ENCODE data around the gene ACD. TPM values are rescaled to one million over a fixed set of nuclear protein-coding genes. Genes with fewer than 3 reads are reported as not detected.

ACD gene
- total and polyA plus RNA-seq, 2 donors from 2014 or later = 15.2 to 20.0 TPM

- Histone ChIP-seq H3K27ac (ENCODE audit: low read depth in 2 of 2, low read length in 2 of 2) (no peak overlapping the region), H3K36me3 (ENCODE audit: control insufficient read depth in 2 of 3, insufficient read depth in 3 of 3, low read length in 3 of 3) (peaks cover 0 to 4% (median 0%) of the 10 kb centered on the region in 3 donors), H3K9ac (ENCODE audit: low read length in 3 of 3) (no peak overlapping the region), H3K4me3 (ENCODE audit: low read length in 3 of 3) (no peak overlapping the region), H3K4me1 (ENCODE audit: control insufficient read depth in 2 of 3, insufficient read depth in 2 of 3, low read depth in 1 of 3, low read length in 3 of 3) (peaks cover 0 to 4% (median 3%) of the 10 kb centered on the region in 3 donors), H3K9me3 (ENCODE audit: control insufficient read depth in 2 of 3, insufficient read depth in 1 of 3, low read length in 3 of 3) (no peaks in the 10 kb centered on the region), H3K27me3 (ENCODE audit: control insufficient read depth, insufficient read depth, low read length) (no peaks in the 10 kb centered on the region)
- no peak for FAIRE-seq
- DNase-seq = no peak
- TF ChIP-seq CTCF (IDR thresholded peaks at IDR 0.05; ENCODE audit: borderline replicate concordance, extremely low read depth, insufficient read depth) = no peak
- intact Hi-C loops (cut with DNase I) = no loop called here
These were observed 42.1 kb upstream of the ACD start for GRCh38 chr16:67702130-67702529.

GRCh38 chr16:67701420-67701819 lies 41.4 kb upstream of the ACD start:
- no peak for TF ChIP-seq CTCF (IDR thresholded peaks at IDR 0.05; ENCODE audit: borderline replicate concordance, extremely low read depth, insufficient read depth)
- intact Hi-C loops (cut with DNase I) = no loop called here
- FAIRE-seq (no peak), DNase-seq (no peak)
- Histone ChIP-seq H3K9ac (ENCODE audit: low read length in 3 of 3) (no peak overlapping the region), H3K4me1 (ENCODE audit: control insufficient read depth in 2 of 3, insufficient read depth in 2 of 3, low read depth in 1 of 3, low read length in 3 of 3) (peaks cover 0 to 4% (median 3%) of the 10 kb centered on the region in 3 donors), H3K9me3 (ENCODE audit: control insufficient read depth in 2 of 3, insufficient read depth in 1 of 3, low read length in 3 of 3) (no peaks in the 10 kb centered on the region), H3K27me3 (ENCODE audit: control insufficient read depth, insufficient read depth, low read length) (no peaks in the 10 kb centered on the region), H3K36me3 (ENCODE audit: control insufficient read depth in 2 of 3, insufficient read depth in 3 of 3, low read length in 3 of 3) (peaks cover 0 to 4% (median 0%) of the 10 kb centered on the region in 3 donors), H3K27ac (ENCODE audit: low read depth in 2 of 2, low read length in 2 of 2) (no peak overlapping the region), H3K4me3 (ENCODE audit: low read length in 3 of 3) (no peak overlapping the region)

DNA sequence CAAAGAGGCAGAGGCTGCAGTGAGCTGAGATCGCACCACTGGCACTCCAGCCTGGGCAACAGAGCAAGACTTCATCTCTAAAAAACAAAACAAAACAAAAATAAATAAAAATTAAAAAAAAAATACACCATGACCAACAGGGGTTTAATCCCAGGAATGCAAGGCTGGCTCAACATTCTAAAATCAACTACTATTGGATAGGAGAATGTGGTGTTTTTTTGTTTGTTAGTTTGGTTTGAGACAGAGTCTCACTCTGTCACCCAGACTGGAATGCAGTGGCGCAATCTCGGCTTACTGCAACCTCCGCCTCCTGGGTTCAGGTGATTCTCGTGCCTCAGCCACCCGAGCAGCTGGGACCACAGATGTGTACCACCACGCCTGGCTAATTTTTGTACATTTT lies 39.2 kb upstream of the ACD start:
- no peak for TF ChIP-seq CTCF (IDR thresholded peaks at IDR 0.05; ENCODE audit: borderline replicate concordance, extremely low read depth, insufficient read depth)
- H3K36me3 ChIP-seq (ENCODE audit: control insufficient read depth in 2 of 3, insufficient read depth in 3 of 3, low read length in 3 of 3) = peaks cover 0 to 4% (median 0%) of the 10 kb centered on the region in 3 donors
- peaks cover 0 to 4% (median 3%) of the 10 kb centered on the region in 3 donors for H3K4me1 ChIP-seq (ENCODE audit: control insufficient read depth in 2 of 3, insufficient read depth in 2 of 3, low read depth in 1 of 3, low read length in 3 of 3)
- H3K9me3 ChIP-seq (ENCODE audit: control insufficient read depth in 2 of 3, insufficient read depth in 1 of 3, low read length in 3 of 3) = no peaks in the 10 kb centered on the region
- intact Hi-C loops (cut with DNase I) = no loop called here
- no peak overlapping the region for H3K9ac ChIP-seq (ENCODE audit: low read length in 3 of 3)
- no peaks in the 10 kb centered on the region for H3K27me3 ChIP-seq (ENCODE audit: control insufficient read depth, insufficient read depth, low read length)
- FAIRE-seq (no peak), DNase-seq (no peak)
- H3K27ac ChIP-seq (ENCODE audit: low read depth in 2 of 2, low read length in 2 of 2) = no peak overlapping the region
- no peak overlapping the region for H3K4me3 ChIP-seq (ENCODE audit: low read length in 3 of 3)

All from kidney (tissue), 14 donors.